Activated T-cell treated with anti-CD3 and anti-CD28 coated beads, Interleukin-2, amount 50 U/mL, for 48 hours (primary cell): ENCODE data around the gene TUBB3.
A peak's percentile ranks its signal among the peaks of the same experiment; 100 is the strongest.
"Not testable (repeated sequence)": the region's sequence is repeated elsewhere in the genome, so short reads cannot be mapped to it uniquely, and the experiment has no call there.

Source experiments
- DNase-seq, 2 experiments: peaks; one replicate each; pipeline ENCODE4 v3.0.0-alpha.2; 2020

Gene TUBB3

GRCh38 chr16:89922884-89923639, at the start of gene TUBB3:
TSS of gene TUBB3 (plus strand) at chr16:89923342. CDS start at chr16:89923402, 60 bp downstream.
- peak; percentile 67 to 74 for DNase-seq

DNA sequence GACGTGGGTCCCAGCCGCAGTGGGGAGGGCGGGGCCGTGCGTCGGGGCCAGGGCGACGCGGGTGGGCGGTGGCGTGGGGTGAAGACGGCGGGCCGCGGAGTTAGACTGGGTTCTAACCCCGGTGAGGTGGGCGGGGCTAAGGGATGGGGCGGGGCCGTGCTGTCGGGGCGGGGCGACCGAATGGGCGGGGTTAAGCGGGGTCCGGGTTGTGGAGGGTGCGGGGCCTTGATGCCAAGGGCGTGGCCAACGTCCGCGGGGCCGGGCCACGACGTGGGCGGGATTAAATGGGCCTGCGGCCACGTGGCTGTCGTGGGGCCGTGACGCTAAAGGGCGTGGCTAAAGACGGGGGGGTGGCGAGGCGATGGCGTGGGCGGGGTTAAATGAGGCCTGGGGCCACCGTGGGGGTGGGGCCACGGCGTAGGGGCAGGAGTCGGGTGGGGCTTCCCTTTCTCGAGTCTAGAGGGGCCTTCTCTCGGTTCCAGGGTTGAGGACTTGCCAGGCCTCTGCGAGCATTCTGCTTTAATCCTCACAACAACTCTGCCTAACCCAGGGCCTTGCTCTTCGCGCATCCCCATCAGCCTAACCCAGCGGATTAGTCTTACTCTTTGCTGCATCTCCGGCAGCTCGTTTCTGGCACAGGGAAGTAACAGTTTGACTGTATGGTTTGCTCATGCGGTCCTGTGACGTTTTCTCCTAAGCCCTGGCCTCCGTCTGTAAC, 49.0 kb upstream of the TUBB3 start:
- DNase-seq: peak; percentile 98 to 99

DNA sequence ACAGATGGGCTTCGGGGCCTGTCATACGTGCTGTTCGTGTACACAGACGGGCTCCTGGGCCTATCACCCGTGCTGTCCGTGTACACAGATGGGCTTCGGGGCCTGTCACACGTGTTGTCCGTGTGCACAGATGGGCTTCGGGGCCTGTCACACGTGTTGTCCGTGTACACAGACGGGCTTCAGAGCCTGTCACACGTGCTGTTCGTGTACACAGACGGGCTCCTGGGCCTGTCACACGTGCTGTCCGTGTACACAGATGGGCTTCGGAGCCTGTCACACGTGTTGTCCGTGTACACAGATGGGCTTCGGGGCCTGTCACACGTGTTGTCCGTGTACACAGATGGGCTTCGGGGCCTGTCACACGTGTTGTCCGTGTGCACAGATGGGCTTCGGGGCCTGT, 44.0 kb upstream of the TUBB3 start:
- DNase-seq: not testable (repeated sequence)

DNA sequence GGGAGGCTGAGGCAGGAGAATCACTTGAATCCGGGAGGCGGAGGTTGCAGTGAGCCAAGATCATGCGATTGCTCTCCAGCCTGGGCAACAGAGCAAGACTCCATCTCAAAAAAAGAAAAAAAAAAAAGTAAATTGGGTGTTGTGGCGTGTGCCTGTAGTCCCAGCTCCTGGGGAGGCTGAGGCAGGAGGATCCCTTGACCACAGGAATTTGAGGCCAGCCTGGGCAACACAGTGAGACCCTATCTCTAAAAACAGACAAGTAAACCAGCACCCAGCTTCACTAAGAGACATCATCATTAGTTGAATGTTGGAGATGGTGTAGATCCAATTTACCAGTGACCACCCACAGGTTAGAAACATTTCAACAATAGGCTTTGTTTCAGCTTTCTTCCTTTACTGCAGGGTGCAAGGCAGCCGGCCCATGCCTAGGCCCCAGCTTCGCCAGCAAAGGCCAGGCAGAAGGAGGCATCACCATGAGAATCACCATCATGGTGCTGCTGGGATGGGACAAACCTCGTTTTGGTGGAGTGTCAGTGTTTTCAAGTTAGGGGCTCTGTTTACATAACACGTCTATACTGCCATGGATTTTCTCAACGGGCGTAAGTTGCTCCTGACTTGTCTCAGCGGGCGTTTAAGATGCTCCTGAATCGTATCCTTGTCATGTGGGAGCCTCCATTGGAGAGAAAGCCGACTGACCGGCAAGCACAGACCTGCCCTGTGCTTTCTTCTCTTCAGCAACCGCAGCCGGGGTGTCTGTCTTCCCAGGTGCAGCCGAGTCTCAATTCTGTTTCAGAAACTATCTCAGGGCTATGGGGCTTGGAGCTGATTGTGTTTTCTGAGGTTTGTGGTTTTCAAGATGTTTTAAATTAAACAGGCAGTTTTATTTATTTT, 42.4 kb upstream of the TUBB3 start:
- no peak for DNase-seq

- DNase-seq: no peak
These were observed 41.8 kb upstream of the TUBB3 start for GRCh38 chr16:89881368-89881730.

DNA sequence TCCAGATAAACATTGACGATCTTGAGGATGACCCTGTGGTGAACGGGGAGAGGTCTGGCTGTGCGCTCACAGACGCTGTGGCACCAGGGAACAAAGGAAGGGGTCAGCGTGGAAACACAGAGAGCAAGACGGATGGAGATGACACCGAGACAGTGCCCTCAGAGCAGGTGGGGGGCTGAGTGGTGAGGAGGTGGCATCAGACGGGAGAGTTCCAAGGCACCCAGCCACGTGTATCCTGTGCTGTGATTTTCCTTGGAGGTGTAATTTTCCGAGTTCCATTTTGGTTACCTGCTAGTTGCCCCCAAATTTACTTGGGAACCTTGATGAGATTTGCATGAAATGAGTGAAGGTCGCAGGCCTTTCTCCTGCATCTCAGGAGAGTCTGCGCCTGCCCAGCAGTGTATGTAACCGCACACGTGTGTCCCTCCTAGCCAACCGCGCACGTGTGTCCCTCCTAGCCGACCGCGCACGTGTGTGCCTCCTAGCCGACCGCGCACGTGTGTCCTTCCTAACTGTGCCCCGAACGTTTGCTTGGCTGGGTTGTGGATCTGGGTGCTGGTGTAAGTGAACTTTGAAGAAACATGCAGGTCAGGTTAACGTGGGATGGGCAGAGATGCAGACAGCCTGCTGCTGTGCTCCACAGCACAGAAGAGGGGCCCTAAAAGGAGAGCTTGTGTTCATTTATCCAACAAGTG, 39.6 kb upstream of the TUBB3 start:
- no peak for DNase-seq

DNA sequence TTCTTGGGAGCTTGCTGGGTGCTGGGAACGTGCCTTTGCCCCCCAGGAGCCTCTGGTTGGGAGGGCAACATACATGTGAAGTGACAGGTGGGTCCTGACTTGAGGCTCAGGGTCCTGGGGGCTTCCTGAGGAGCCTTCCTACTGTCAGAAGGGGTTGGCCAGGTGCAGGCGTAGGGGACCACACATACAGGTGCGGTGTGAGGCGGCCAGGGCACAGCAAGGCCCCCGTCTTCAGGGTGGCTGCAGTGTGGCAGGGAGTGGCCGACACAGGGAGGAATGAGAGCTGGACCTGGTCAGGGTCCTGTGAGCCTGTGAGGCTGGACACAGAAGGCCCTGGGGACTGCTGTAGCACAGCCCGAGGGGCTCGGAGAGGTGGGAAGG, 39.1 kb upstream of the TUBB3 start:
- DNase-seq: no peak

DNA sequence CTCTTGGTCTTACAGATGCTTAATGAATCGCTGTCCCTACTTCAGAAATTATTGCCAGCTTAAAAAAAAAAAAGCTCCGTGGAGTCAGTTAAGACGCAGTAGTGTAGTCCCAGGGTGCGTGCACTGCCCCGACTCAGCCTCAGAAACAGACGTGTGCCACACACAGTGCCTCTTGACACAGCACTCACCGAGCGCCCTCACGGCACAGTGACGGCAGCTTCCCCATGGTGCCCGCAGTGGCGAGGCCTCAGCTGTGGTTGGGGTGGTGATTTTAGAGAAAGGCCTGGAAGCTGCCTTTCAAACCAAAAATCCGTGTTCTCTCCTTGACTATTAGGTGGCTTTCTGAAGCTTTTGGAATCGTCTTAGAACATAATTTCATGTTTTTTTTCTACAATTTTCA, 35.9 kb upstream of the TUBB3 start:
- DNase-seq: no peak

DNA sequence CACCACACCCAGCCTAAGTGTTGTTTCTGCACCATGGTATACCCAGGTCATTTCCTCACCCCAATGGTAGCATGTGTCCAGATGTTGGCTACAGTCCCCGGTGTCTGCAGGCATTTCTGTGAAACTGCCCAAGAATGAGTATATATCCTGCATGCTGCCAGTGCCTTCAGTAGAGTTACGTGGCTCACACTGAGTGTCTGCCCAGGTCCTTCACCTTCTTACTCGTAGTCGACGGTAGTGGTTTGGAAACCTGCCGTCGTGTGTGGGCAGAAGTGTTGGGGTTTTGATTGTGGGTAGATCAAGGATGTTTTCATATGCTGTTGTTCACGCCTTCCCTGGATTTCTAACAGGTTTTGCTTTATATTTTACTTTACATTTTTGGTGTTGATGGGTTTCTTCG, 32.9 kb upstream of the TUBB3 start:
- DNase-seq: peak; percentile 65 to 71

- no peak for DNase-seq
These were observed 32.1 kb upstream of the TUBB3 start for GRCh38 chr16:89890886-89891657.

DNA sequence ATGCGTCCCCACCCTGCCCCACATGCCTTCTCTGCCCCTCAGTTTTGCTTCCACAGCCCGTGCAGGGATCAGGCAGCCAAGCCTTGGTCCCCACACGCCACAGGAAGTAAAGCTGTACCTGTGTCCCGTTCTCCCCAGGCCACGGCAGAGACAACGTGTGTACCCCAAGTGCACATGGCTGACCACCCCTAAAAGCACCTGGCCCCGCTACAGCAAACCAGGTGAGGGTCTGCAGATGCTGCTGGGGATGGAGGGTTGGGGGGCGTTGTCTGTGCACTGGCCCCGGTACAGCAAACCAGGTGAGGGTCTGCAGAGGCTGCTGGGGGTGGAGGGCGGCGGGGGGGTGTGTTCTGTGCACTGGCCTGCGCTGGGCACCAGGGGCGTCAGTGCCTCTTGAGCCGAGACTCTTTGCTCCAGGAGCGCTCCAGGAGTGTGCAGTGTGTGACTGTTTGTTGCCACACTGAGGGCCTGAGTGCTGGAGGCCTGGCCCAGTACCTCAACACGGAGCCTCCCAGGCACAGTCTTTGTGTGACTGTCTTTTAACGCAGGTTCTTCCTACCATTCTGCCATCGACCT, 31.0 kb upstream of the TUBB3 start:
- no peak for DNase-seq

- no peak for DNase-seq
These were observed 30.5 kb upstream of the TUBB3 start for GRCh38 chr16:89892635-89893034.

DNA sequence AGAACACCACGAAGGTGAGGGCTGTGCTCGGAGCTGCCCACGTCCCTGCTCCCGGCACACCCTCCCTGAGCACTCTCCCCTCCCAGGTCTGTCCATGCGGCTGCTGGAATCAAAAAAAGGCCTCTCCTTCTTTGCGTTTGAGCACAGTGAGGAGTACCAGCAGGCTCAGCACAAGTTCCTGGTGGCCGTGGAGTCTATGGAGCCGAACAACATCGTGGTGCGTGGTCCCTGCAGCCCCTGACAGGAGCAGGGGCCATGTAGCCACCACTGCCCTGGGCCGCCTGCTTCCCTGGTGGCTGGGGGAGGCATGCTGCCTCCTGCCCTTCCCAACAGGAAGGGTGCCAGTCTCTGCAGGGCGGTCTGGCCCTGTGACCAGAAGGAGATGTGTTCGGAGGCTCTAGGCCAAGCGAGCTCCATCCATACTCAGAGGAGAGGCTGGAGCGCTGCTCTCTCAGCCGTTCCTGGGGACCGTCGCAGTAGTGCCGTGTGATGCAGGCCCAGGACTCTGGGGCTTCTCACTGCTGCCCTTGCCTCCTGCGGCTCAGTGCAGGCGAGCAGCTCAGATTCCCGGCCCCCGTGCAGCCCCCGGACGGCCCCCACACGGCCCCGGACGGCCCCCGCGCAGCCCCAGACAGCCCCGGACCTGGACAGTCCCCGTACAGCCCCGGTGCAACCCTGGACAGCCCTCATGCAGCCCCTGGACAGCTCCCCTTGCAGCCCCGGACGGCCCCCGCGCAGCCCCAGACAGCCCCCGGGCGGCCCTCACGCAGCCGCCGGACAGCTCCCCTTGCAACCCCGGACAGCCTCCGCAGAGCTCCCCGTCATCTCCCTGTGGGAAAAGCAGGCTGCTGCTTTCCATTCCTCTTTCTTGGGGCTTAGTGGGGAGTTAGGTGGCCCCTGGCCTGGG, 29.2 kb upstream of the TUBB3 start:
- DNase-seq: no peak

DNA sequence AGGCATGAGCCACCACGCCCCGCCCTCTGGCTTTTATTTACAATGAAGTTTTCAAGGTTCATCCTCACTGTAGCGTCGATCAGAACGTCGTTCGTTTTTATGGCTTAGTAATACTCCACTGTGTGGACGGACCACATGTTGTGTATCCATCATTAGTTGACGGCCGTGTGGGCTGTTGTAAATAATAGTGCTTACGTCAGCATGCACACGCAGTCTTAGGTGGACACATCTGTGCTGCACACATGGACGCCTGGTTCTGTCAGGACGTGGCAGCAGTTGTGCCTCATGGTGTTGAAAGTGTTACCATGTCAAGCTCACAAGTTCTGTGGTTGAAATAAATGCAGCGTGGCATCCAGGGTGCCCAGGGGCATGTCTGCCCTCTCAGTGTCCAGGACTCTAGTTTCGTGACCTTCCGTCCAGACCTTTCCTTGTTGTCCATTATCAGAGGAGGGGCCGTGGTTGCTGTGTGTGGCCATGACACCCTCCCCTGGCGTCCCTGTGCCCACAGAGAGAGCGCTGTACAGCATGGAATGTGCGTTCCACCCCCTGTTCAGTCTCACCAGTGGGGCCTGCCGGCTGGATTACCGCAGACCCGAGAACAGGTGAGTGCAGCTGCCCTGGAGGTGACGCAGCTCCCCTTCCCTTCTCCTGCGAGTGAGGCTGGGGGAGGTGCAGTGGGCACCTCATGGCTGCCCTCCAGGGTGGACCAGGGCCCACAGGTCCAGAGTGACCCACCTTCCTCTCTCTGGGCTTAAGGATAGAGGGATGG, 27.5 kb upstream of the TUBB3 start:
- no peak for DNase-seq

GRCh38 chr16:89897204-89897603, 25.9 kb upstream of the TUBB3 start:
- no peak for DNase-seq

- no peak for DNase-seq
These were observed 24.8 kb upstream of the TUBB3 start for GRCh38 chr16:89898201-89898967.

DNA sequence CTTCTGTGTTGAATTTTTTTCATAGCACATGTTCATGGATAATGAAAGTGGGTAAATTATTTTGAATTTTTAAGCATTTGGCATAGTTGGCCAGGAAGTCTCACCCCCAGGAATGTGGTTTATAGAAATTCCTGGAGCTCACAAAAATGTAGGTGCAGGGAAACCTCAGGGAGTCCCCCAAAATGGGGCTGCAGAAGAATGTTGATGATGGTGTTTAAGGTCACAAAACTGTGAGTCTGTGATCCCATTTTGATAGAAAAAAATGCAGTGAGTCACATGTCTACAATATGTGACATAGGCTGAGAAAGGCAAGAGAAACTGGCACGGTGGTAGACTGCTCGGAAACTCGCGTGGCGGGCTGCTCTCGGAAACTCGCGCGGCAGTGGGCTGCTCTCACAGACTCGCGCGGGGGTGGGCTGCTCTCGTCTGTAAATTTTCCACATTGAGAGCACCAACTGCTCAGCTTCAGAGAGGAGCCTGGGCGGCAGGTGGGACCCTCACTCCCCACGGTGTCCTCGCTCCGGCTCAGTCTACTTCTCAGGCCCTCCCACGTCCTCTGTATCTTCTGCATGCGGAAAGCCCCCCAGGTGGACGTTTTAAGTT, 23.2 kb upstream of the TUBB3 start:
- no peak for DNase-seq

- DNase-seq: no peak
These were observed 22.3 kb upstream of the TUBB3 start for GRCh38 chr16:89900885-89901284.

- no peak for DNase-seq
These were observed 20.2 kb upstream of the TUBB3 start for GRCh38 chr16:89902980-89903379.
